Measurements from ENCODE around the gene FAM13A.

The FAM13A gene

GRCh38 chr4:88765729-88766128, 291.3 kb downstream of the FAM13A start:
- no peak overlapping the region for H3K4me3 ChIP-seq (ENCODE audit: low read depth, low read length)
- TF ChIP-seq, protein P1, sequence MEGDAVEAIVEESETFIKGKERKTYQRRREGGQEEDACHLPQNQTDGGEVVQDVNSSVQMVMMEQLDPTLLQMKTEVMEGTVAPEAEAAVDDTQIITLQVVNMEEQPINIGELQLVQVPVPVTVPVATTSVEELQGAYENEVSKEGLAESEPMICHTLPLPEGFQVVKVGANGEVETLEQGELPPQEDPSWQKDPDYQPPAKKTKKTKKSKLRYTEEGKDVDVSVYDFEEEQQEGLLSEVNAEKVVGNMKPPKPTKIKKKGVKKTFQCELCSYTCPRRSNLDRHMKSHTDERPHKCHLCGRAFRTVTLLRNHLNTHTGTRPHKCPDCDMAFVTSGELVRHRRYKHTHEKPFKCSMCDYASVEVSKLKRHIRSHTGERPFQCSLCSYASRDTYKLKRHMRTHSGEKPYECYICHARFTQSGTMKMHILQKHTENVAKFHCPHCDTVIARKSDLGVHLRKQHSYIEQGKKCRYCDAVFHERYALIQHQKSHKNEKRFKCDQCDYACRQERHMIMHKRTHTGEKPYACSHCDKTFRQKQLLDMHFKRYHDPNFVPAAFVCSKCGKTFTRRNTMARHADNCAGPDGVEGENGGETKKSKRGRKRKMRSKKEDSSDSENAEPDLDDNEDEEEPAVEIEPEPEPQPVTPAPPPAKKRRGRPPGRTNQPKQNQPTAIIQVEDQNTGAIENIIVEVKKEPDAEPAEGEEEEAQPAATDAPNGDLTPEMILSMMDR (IDR thresholded peaks at IDR 0.05; ENCODE audit: control insufficient read depth, extremely low read depth, insufficient read depth), result no peak
- DNase-seq (ENCODE audit: low read depth), result peak; percentile 22

DNA sequence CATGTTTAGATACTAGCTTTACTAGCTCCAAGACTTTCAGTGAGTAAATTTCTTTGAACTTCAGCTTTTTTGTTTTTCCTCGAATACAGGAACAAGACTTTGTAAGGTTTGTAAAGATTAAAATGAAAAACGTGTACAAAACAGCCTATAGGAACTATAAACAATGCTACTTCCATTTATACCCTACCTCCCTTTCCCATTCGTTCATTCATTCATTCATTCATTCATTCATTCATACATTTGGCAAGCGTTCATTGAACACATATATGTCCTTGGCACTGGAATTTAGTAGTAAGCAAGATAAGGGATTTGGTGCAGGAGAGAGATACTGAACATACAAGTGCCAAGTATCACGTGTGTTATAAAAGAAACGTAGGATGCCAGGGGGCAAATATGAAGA, 293.9 kb downstream of the FAM13A start:
- no peak for DNase-seq (ENCODE audit: low read depth)
- TF ChIP-seq, protein P1 (IDR thresholded peaks at IDR 0.05; ENCODE audit: control insufficient read depth, extremely low read depth, insufficient read depth), result no peak
- no peak overlapping the region for H3K4me3 ChIP-seq (ENCODE audit: low read depth, low read length)

- no peak for DNase-seq (ENCODE audit: low read depth)
- no peak overlapping the region for H3K4me3 ChIP-seq (ENCODE audit: low read depth, low read length)
- TF ChIP-seq, protein P1 (IDR thresholded peaks at IDR 0.05; ENCODE audit: control insufficient read depth, extremely low read depth, insufficient read depth), result no peak
These were observed 295.0 kb downstream of the FAM13A start for GRCh38 chr4:88761861-88762523.

GRCh38 chr4:88761342-88761741, 295.6 kb downstream of the FAM13A start:
- no peak overlapping the region for H3K4me3 ChIP-seq (ENCODE audit: low read depth, low read length)
- DNase-seq (ENCODE audit: low read depth), result no peak
- TF ChIP-seq, protein P1 (IDR thresholded peaks at IDR 0.05; ENCODE audit: control insufficient read depth, extremely low read depth, insufficient read depth), result no peak

GRCh38 chr4:88759895-88760290, 297.1 kb downstream of the FAM13A start:
- no peak for DNase-seq (ENCODE audit: low read depth)
- TF ChIP-seq, protein P1 (IDR thresholded peaks at IDR 0.05; ENCODE audit: control insufficient read depth, extremely low read depth, insufficient read depth), result no peak
- H3K4me3 ChIP-seq (ENCODE audit: low read depth, low read length), result no peak overlapping the region

DNA sequence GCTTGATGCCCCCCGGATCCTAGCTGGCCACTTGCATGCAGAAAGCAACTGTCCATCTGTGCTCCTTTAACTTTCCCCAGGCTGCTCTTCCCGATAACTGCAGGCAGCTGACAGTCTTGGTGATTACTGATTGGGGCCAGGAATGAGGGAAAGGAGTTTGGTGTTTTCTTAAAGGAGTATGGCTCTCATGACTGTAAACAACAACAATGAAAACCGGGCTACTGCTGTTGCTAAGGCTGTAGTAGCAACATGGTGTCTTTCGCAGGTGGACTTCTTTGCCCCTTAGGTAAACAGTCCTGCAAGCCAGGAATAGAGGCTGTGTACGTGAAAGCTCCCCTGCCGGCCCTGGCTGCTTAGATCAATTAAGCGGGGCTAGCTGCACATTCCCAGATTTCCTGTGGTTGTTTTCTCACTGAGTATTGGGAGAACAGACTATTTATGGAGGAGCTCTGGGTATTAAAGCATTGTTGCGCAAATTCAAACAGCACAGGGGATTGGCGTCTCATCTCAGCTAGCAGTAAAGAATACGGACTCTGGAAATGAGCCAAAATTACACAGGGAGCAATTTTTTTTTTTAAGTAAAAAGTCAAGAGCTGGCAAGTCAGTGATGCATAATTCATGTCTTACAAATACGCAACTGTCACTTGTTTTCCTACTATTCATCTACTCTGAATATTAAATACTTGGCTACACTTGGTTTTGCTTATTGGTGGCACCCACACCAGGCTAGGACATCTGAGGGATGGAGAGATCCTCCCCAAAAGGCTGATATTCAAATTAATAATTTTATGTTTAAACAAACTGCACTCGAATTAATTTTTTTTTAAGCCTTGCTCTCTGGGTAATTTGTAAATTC, 297.7 kb downstream of the FAM13A start:
- DNase-seq (ENCODE audit: low read depth), result no peak

More for the DNA sequence above, 297.7 kb downstream of the FAM13A start:
- TF ChIP-seq, protein P1 (IDR thresholded peaks at IDR 0.05; ENCODE audit: control insufficient read depth, extremely low read depth, insufficient read depth), result no peak
- H3K4me3 ChIP-seq (ENCODE audit: low read depth, low read length), result no peak overlapping the region

All from LNCaP clone FGC (cell line).